Hematopoietic multipotent progenitor cell treated with erythropoietin and hydrocortisone succinate and interleukin-3 and kit ligand, for 8 days (in vitro differentiated cells): Measurements from ENCODE around the gene SLC39A9.
"Not testable (repeated sequence)": the region's sequence is repeated elsewhere in the genome, so short reads cannot be mapped to it uniquely, and the experiment has no call there.

ENCODE experiments used
- DNase-seq: peaks from one replicate; pipeline ENCODE4 v3.0.0-alpha.2; 2015

Gene SLC39A9

DNA sequence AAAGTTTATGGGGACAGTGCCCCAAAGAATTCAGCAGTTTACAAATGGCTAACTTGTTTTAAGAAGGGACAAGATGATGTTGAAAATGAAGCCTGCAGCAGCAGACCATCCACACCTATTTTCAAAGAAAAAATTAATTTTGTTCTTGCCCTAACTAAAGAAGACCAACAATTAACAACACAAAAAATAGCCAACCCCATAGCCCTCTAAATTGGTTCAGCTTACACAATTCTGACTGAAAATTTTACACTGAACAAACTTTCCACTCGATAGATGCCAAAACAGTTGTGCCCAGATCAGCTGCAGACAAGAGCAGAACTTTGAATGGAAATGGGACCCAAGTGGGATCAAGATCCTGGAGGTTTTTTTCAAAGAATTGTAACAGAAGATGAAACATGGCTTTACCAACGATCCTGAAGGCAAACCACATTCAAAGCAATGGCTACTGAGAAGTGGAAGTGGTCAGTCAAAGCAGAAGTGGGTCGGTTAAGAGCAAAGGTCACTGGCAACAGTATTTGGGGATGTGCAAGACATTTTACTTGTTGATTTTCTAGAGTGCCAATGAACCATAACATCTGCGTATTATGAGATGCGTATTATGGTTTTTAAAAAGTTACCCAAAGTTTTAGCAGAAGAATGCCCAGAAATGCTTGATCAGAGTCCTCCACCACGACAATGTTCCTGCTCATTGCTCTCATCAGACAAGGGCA is 30.0 kb downstream of the SLC39A9 start:
- DNase-seq, result no peak

DNA sequence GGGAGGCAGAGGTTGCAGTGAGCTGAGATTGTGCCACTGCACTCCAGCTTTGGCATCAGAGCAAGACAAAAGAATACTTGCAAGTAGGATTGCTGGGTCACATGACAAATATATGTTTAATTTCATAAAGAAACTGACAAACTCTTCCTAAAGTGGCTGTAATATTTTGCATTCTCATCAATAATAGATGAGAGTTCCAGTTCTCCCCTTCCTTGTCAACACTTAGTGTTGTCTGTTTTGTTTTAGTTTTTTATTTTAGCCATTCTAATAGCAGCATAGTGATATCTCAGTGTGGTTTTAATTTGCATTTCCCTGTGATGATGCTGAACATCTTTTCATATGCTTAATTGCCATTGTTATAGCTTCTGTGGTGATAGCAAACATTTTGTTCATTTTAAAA is 31.2 kb downstream of the SLC39A9 start:
- DNase-seq, result no peak

- DNase-seq, result no peak
Observed at GRCh38 chr14:69430306-69430939, 31.9 kb downstream of the SLC39A9 start.

DNA sequence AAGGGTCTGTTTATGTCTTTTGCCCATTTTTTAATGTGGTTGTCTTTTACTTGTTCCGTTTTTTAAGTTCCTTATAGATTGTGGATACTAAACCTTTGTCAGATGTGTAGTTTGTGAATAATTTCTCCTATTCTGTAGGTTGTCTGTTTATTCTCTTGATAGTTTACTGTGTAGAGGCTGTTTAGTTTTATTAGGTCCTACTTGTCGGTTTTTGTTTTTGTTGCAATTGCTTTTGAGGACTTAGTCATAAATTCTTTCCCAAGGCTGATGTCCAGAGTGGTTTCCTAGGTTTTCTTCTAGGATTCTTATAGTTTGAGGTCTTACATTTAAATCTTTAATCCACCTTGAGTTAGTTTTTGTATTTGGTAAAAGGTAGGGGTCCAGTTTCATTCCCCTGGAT is 33.9 kb downstream of the SLC39A9 start:
- DNase-seq, result no peak

DNA sequence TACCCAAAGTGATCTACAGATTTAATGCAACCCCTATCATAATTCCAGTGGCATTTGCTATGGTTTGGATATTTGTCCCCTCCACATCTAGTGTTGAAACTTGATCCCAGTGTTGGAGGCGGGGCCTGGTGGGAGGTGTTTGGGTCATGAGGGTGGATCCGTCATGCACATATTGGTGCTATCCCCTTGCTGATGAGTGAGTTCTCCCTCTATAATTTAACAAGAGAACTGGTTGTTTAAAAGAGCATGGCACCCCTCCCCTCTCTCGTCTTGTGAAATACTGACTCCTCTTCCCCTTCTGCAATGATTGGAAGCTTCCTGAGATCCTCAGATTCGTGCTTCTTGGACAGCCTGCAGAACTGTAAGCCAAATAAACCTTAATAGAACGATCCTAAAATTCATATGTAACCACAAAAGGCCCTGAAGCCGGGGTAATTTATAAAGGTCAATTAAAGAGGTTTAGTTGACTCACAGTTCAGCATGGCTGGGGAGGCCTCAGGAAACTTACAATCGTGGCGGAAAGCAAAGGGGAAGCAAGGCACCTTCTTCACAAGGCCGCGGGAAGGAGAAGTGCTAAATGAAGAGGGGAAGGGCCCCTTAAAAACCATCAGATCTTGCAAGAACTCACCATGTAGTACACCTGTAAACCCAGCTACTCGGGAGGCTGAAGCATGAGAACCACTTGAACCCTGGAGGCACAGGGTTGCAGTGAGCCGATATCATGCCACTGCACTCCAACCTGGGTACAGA is 41.2 kb downstream of the SLC39A9 start:
- DNase-seq, result no peak

GRCh38 chr14:69441948-69442347 is 43.5 kb downstream of the SLC39A9 start:
- no peak for DNase-seq

- DNase-seq, result no peak
Observed at GRCh38 chr14:69443296-69443805, 44.9 kb downstream of the SLC39A9 start.

DNA sequence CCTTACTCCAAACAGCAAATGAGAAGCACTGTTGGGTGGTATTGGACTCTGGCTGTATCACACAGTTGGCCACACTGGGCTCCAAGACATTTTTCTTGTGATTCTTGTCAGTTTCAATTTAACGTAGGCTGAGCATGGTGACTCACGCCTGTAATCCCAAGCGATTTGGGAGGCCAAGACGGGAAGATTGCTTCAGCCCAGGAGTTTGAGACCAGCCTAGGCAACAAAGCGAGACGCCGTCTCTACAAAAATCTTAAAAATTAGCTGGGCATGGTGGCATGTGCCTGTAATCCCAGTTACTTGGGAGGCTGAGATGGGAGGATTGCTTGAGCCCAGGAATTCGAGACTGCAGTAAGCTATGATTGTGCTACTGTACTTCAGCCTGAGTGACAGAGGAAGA is 50.7 kb downstream of the SLC39A9 start:
- DNase-seq, result no peak

DNA sequence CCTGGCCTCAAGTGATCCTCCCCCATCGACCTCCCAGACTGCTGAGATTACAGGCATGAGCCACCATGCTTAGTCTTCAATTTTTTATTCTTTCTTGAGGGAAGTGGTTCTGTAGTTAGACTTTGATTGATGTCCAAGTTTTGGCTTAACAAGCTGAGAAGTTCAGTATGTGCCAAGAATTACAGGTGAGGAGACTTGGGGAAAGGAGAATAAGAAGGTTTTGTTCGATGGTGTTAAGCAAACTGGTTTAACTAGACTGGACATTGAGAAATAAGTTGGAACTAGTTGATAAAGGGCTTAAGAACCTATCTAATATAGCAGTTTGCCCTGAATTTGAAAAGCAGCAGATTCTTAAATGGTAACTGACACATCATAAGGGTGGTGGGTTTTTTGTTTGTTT is 53.4 kb downstream of the SLC39A9 start:
- no peak for DNase-seq

GRCh38 chr14:69458350-69458749 is 59.9 kb downstream of the SLC39A9 start:
- no peak for DNase-seq

DNA sequence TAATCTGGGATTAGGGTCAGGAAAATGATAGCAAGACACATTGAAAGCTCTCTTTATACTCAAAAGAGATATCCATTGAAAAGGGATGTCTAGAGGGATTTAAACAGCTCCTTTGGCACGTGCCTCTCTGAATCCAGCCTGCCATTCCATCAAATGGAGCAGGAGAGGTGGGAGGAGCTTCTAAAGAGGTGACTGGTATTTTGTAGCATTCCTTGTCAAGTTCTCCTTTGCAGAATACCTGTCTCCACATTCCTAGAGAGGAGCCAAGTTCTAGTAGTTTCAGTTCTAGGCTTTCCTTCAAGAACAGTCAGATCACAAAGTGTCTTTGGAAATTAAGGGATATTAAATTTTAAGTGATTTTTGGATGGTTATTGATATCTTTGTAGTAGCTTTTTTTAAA is 60.6 kb downstream of the SLC39A9 start:
- no peak for DNase-seq

DNA sequence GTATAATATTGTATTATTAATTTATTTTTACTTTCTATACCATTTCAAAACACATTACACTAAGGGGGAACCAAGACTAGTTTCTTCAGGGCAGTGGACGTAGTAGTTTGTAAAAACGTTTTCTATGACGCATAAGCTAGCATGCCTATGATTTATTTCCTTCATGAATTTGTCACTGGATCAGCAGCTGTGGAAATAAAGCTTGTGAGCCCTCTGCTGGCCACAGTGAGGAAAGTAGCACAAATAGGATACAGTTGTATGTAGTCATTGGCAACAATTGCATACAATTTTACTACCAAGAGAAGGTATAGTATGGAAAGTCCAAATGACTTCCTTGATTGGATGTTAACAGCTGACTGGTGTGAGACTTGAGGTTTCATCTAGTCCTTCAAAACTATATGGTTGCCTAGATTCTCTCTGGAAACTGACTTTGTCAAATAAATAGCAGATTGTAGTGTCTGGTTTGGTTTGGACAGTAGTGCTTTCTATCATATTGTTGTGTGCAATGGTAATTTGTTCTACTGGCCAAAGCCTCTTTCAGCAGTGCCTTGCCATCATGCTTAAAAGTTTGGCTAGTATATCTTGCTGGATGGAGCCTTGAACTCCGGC is 61.7 kb downstream of the SLC39A9 start:
- peak; percentile 78 for DNase-seq

DNA sequence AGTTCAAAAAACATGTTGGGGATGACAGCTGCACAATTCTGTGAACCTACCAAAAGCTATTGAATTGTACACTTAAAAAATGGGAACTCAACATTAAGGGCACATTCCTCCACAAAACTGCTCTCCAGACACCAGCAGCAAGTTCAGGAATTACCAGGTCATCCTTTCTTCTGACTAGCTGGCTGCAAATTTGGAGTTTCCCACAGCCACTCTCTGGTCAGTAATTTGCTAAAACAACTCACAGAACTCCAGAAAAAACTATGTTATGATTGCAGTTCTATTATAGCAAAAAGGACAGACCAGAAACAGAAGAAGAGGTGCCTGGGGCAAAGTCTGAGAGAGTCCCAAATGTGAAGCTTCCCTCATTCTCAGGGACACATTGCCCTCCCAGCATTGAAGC is 65.9 kb downstream of the SLC39A9 start:
- no peak for DNase-seq

DNA sequence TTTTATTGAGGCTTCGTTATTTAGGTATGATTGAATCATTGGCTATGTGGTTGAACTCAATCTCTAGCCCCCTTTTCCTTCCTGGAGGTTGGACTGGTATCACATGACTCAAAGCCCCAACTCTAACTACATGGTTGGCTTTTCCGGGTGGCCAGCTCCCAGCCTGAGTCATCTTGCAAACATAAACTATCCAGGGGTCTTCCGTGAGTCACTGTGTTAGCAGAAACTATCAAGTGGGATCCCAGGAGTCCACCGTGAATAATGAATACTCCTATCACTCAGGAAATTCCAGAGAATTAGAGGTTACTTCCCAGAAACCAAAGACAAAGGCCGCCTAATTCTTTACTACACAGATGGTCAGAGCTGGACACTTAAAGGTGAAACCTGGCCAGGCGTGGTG is 66.3 kb downstream of the SLC39A9 start:
- DNase-seq, result no peak

- no peak for DNase-seq
Observed at GRCh38 chr14:69468949-69469348, 70.5 kb downstream of the SLC39A9 start.

- no peak for DNase-seq
Observed at GRCh38 chr14:69471436-69471835, 72.9 kb downstream of the SLC39A9 start.

DNA sequence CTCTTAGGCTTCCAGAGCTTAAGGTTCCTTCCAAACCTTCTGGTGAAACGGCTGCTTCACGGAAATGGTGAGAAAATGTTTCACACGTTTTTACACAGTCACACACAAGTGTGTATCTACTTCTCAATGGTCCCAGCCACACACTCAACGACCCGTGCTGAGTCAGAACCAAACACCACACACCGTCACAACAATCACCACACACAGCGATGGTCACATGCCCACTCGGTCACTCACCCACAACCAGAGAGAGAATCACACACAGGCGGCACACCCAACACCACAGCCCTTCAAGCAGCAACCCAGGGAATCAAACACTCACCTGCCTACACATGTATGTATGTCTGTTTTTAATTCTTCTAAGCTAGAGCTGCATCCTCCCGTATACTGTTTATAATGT is 73.4 kb downstream of the SLC39A9 start:
- DNase-seq, result no peak

DNA sequence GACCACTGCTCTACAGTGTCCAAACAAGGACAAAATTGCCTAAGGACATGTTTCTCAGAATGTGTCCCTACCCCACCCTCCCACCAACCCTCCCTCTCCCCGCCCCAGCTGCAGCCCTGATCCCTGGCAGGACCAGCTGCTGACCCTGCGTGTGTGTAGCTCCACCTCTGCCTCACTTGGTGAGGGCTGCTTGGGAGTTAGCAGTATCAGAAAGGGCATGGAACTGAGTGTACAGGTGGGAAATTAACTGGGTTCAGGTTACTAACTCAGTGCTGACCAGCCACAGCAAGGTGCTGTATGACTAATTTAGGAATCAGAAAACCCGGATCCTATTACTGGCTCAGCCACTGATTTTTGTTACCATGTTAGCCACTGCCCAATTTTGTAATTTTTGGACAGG is 74.8 kb downstream of the SLC39A9 start:
- no peak for DNase-seq

DNA sequence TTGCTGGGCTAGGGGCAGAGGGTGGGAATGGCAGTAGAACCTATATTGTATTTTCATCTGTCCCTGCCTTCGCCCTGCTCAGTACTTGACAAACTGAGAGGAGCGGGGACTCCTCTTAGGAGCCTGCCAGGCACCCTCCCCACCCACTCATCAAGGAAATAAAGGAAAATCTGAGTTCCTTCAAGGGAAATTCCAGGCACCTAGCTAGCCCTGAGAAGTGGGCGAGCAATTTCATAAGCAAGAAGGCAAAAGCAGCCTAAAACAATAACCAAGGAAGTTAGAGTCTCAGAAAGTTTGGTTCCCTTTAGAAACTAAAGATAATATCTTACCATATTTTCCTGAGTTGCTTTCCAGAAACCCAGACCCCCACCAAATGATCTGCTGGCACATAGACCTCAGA is 75.5 kb downstream of the SLC39A9 start:
- DNase-seq, result no peak

GRCh38 chr14:69475194-69475818 is 76.8 kb downstream of the SLC39A9 start:
- peak; percentile 58 for DNase-seq

DNA sequence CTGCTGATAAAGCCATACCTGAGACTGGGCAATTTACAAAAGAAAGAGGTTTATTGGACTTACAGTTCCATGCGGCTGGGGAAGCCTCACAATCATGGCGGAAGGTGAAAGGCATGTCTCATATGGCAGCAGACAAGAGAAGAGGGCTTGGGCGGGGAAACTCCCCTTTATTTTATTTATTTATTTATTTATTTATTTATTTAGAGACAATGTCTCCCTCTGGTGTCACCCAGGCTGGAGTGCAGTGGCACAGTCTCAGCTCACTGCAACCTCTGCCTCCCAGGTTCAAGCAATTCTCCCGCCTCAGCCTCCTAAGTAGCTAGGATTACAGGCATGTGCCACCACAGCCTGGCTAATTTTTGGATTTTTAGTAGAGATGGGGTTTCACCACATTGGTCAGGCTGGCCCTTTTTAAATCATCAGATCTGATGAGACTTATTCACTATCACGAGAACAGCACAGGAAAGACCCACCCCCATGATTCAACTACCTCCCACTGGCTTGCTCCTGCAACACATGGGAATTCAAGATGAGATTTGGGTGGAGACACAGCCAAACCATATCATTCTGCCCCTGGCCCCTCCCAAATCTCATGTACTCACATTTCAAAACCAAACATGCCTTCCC is 78.4 kb downstream of the SLC39A9 start:
- peak; percentile 7 for DNase-seq

DNA sequence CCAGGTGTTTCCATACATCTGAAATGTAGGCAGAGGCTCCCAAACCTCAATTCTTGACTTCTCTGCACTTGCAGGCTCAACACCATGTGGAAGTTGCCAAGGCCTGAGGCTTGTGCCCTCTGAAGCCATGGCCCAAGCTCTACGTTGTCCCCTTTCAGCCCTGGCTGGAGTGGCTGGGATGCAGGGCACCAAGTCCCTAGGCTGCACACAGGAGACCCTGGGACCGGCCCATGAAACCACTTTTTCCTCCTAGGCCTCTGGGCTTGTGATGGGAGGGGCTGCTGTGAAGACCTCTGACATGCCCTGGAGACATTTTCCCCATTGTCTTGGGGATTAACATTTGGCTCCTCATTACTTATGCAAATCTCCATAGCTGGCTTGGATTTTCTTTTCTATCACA is 79.6 kb downstream of the SLC39A9 start:
- not testable (repeated sequence) for DNase-seq

GRCh38 chr14:69479696-69480095 is 81.2 kb downstream of the SLC39A9 start:
- DNase-seq, result no peak
